H1 (cell line): ENCODE measurements around the gene CRHR2. TPM values are rescaled to one million over a fixed set of nuclear protein-coding genes. Genes with fewer than 3 reads are reported as not detected.

Experiments used
- ASH2L ChIP-seq: fragments of 200-600, 300-600 bp; sonication (generic); IDR thresholded peaks from one replicate; pipeline ENCODE4 v1.7.1; 2017; ENCODE audit warnings: low read length
- CBX5 ChIP-seq: fragments of 300-800, 300-1000 bp; sonication (generic); IDR thresholded peaks from 2 replicates; pipeline ENCODE4 v1.7.1; 2016; ENCODE audit warnings: antibody characterized with exemption, low read length, low read depth
- CHD7 ChIP-seq: fragments of 300-600 bp; sonication (generic); IDR thresholded peaks from 2 replicates; pipeline ENCODE4 v1.7.1; 2012; ENCODE audit warnings: low read length, moderate library complexity, mild to moderate bottlenecking, inconsistent platforms; ENCODE audit not compliant: insufficient replicate concordance
- EP300 ChIP-seq, 2 experiments: IDR thresholded peaks; 1 replicate in 1 of 2; 2 replicates in 1 of 2; pipeline ENCODE4 v1.6.1; 2011 to 2012; ENCODE audit warnings: low read depth in 2 of 2, low read length in 2 of 2, mild to moderate bottlenecking in 2 of 2, borderline replicate concordance in 1 of 2, inconsistent platforms in 1 of 2, moderate library complexity in 1 of 2
- KDM5A ChIP-seq: fragments of 200-600 bp; IDR thresholded peaks from 2 replicates; pipeline ENCODE4 v1.7.1; 2012; ENCODE audit warnings: mild to moderate bottlenecking, low read length, inconsistent platforms, mixed read lengths
- MAFK ChIP-seq: IDR thresholded peaks from 2 replicates; pipeline ENCODE4 v1.6.1; 2012; ENCODE audit warnings: low read depth, mild to moderate bottlenecking, improper control_type of control experiment, low read length
- RNF2 ChIP-seq: fragments of 200-900, 300-1000 bp; sonication (generic); IDR thresholded peaks from 2 replicates; pipeline ENCODE4 v1.7.1; 2016; ENCODE audit warnings: borderline replicate concordance, low read depth, mild to moderate bottlenecking, antibody characterized with exemption, low read length; ENCODE audit not compliant: poor library complexity, severe bottlenecking; ENCODE audit errors: missing control alignments
- SP4 ChIP-seq: IDR thresholded peaks from 2 replicates; pipeline ENCODE4 v1.6.1; 2012; ENCODE audit warnings: low read length, inconsistent platforms
- SUZ12 ChIP-seq: fragments of 200-600 bp; sonication (generic); IDR thresholded peaks from 2 replicates; pipeline ENCODE4 v1.6.1; 2012; ENCODE audit warnings: mild to moderate bottlenecking, inconsistent platforms, low read length, moderate library complexity, mixed read lengths
- TEAD4 ChIP-seq: IDR thresholded peaks from 2 replicates; pipeline ENCODE4 v1.6.1; 2012; ENCODE audit warnings: low read depth, low read length, inconsistent platforms, mixed read lengths
- polyA plus RNA-seq, 7 experiments: library from polyadenylated mRNA; depleted of rRNA in 3 of 7; stranded (reverse) in 5 of 7; unstranded in 2 of 7; fragments of >200 nt in 5 of 7; fragments of 200-250 nt in 2 of 7; gene quantifications; 1 replicate in 5 of 7; 2 replicates in 1 of 7; 4 replicates in 1 of 7; pipeline versions ENCODE4 v1.2.1 to v1.2.3, GENCODE V29; 2011 to 2013; ENCODE audit warnings: missing spikeins in 2 of 7, mixed read lengths in 2 of 7
- total RNA-seq: library from RNA; stranded (reverse); fragmentation: NEBNext Ultra II Directional; extraction: Animal tissue kit (Norgen Biotek cat#: 25700); gene quantifications from 2 replicates; pipeline ENCODE4 v1.2.1, GENCODE V29; 2021

The CRHR2 gene
- total and polyA plus RNA-seq, 2 of the 8 experiments (the other 6 are each of a cell fraction or from before 2014, with no cell fraction given) = 0.37 to 1.3 TPM

- TF ChIP-seq CHD7 = no peak
- TF ChIP-seq SUZ12 = no peak
- TF ChIP-seq TEAD4 = no peak
- TF ChIP-seq RNF2 = no peak
- no peak for TF ChIP-seq KDM5A
- TF ChIP-seq EP300 (IDR thresholded peaks at IDR 0.05; ENCODE audit: borderline replicate concordance in 1 of 2, low read depth in 2 of 2, low read length in 2 of 2) = no peak
- TF ChIP-seq SP4 = no peak
- TF ChIP-seq ASH2L = no peak
- no peak for TF ChIP-seq CBX5
- TF ChIP-seq MAFK = no peak
Observed at GRCh38 chr7:30647589-30648364, 34.5 kb downstream of the CRHR2 start (continued).
